ENCODE data around the gene APEH. TPM values are rescaled to one million over a fixed set of nuclear protein-coding genes. Genes with fewer than 3 reads are reported as not detected.
"Not testable (repeated sequence)": the region's sequence is repeated elsewhere in the genome, so short reads cannot be mapped to it uniquely, and the experiment has no call there.

The APEH gene
- total RNA-seq, 4 donors from 2014 or later: 92.2 to 219 (median 185) TPM

GRCh38 chr3:49695350-49696015 lies 21.3 kb downstream of the APEH start:
- H3K4me3 ChIP-seq (replicated peaks in 1 of 3); H3K27me3 ChIP-seq; H3K27ac ChIP-seq; DNase-seq; intact Hi-C loops (cut with DNase I); H3K9me3 ChIP-seq: not testable (repeated sequence)
- Histone ChIP-seq H3K36me3 (peaks cover 0 to 15% of the 10 kb centered on the region in 2 donors), H3K4me1 (peaks cover 5 to 10% of the 10 kb centered on the region in 2 donors)
- 90 to 94% methylated on average over 2 to 3 of the region's 4 CpGs for WGBS, 2 donors

- no peaks in the 10 kb centered on the region for H3K4me1 ChIP-seq
- TF ChIP-seq CTCF (IDR thresholded peaks at IDR 0.05) (no peak), POLR2A (IDR thresholded peaks at IDR 0.05) (no peak)
- DNase-seq: no peak
- no peaks in the 10 kb centered on the region for H3K27me3 ChIP-seq
- H3K4me3 ChIP-seq (replicated peaks in 1 of 3): no peak overlapping the region
- peaks cover 0 to 32% of the 10 kb centered on the region in 2 donors for H3K36me3 ChIP-seq
- intact Hi-C loops (cut with DNase I): no loop called here
- no peaks in the 10 kb centered on the region for H3K9me3 ChIP-seq
- H3K27ac ChIP-seq: no peak overlapping the region
- WGBS, 2 donors: 85 to 88% methylated on average over 6 to 8 of the region's 16 CpGs
Observed at GRCh38 chr3:49699281-49699979, 25.3 kb downstream of the APEH start.

GRCh38 chr3:49700014-49700413 lies 25.9 kb downstream of the APEH start:
- H3K9me3 ChIP-seq: no peaks in the 10 kb centered on the region
- intact Hi-C loops (cut with DNase I): loop anchor here (10.0 kb wide), 1 partner anchor 205 kb away; the partner anchor contains the start of gene MST1R
- no peaks in the 10 kb centered on the region for H3K27me3 ChIP-seq
- DNase-seq: no peak
- no peak for TF ChIP-seq CTCF (IDR thresholded peaks at IDR 0.05)
- no peak for TF ChIP-seq POLR2A (IDR thresholded peaks at IDR 0.05)
- H3K36me3 ChIP-seq: peaks cover 4 to 32% of the 10 kb centered on the region in 2 donors
- H3K4me1 ChIP-seq: no peaks in the 10 kb centered on the region
- 81 to 86% methylated on average over 6 to 8 of the region's 8 CpGs for WGBS, 2 donors
- H3K27ac ChIP-seq: no peak overlapping the region
- H3K4me3 ChIP-seq (replicated peaks in 1 of 3): no peak overlapping the region

GRCh38 chr3:49700453-49701128 lies 26.4 kb downstream of the APEH start:
- Histone ChIP-seq H3K9me3 (no peaks in the 10 kb centered on the region), H3K4me1 (no peaks in the 10 kb centered on the region), H3K4me3 (replicated peaks in 1 of 3) (no peak overlapping the region), H3K36me3 (peaks cover 10 to 35% of the 10 kb centered on the region in 2 donors), H3K27ac (no peak overlapping the region), H3K27me3 (no peaks in the 10 kb centered on the region)
- no peak for DNase-seq
- TF ChIP-seq POLR2A (IDR thresholded peaks at IDR 0.05) (no peak), CTCF (IDR thresholded peaks at IDR 0.05) (no peak)
- WGBS, 2 donors: 86 to 92% methylated on average over 2 to 13 of the region's 13 CpGs
- intact Hi-C loops (cut with DNase I): loop anchor here (10.0 kb wide), 1 partner anchor 204 kb away; the partner anchor contains the start of gene MST1R

- Histone ChIP-seq H3K9me3 (no peaks in the 10 kb centered on the region), H3K27me3 (no peaks in the 10 kb centered on the region), H3K36me3 (peaks cover 12 to 42% of the 10 kb centered on the region in 2 donors), H3K4me3 (replicated peaks in 1 of 3) (no peak overlapping the region), H3K4me1 (no peaks in the 10 kb centered on the region), H3K27ac (no peak overlapping the region)
- 83 to 85% methylated on average over 21 of the region's 21 CpGs for WGBS, 2 donors
- DNase-seq: no peak
- no peak for TF ChIP-seq POLR2A (IDR thresholded peaks at IDR 0.05)
- TF ChIP-seq CTCF (IDR thresholded peaks at IDR 0.05): peak in 1 of 6 experiments; percentile 29
- intact Hi-C loops (cut with DNase I): loop anchor here (10.0 kb wide), 1 partner anchor 203 kb away; the partner anchor contains the start of gene MST1R
Observed at GRCh38 chr3:49701388-49702077, 27.4 kb downstream of the APEH start.
